Naive thymus-derived CD8-positive, alpha-beta T cell (primary cell): Measurements from ENCODE around the gene SNCB. TPM values are rescaled to one million over a fixed set of nuclear protein-coding genes. Genes with fewer than 3 reads are reported as not detected.
A peak's percentile ranks its signal among the peaks of the same experiment; 100 is the strongest.

Source experiments
- ATAC-seq, 2 donors: fragments of 150-1000 bp; cut with Tn5 transposase in 1 of 2; sonication (Bioruptor Pico), chemical (Tn5 transposase) in 1 of 2; 1 replicate in 1 of 2; 2 replicates in 1 of 2; pipeline ENCODE4 v1.10.0; 2021; ENCODE audit warnings: mild to moderate bottlenecking in 2 of 2, moderate library complexity in 2 of 2
- POLR2A ChIA-PET: fragments of 350-600 bp; sonication (Branson Sonifier 250); formaldehyde crosslinking; loops from one replicate; lab custom pipeline; 2021; ENCODE audit warnings: antibody characterized with exemption; lab: Charles Lee
- DNase-seq, 10 donors: peaks; one replicate each; pipeline versions ENCODE4 v3.0.0 to v3.0.0-alpha.2; 2020 to 2022
- H3K27ac Mint-ChIP-seq, 10 donors: one replicate each; pipeline ENCODE4 v1.8.0; 2020 to 2022; ENCODE audit warnings: mild to moderate bottlenecking in 10 of 10, mixed read lengths in 10 of 10, moderate library complexity in 4 of 10, inconsistent platforms in 1 of 10
- H3K27me3 Mint-ChIP-seq, 5 donors: one replicate each; pipeline ENCODE4 v1.8.0; 2021 to 2022; ENCODE audit warnings: mixed read lengths in 5 of 5
- H3K36me3 Mint-ChIP-seq, 3 donors: one replicate each; pipeline ENCODE4 v1.8.0; 2020 to 2022; ENCODE audit warnings: mixed read lengths in 3 of 3, mild to moderate bottlenecking in 2 of 3, inconsistent platforms in 1 of 3
- H3K4me1 Mint-ChIP-seq, 4 donors: one replicate each; pipeline ENCODE4 v1.8.0; 2021 to 2022; ENCODE audit warnings: mixed read lengths in 4 of 4
- H3K4me3 Mint-ChIP-seq, 10 donors: one replicate each; pipeline ENCODE4 v1.8.0; 2020 to 2022; ENCODE audit warnings: mild to moderate bottlenecking in 10 of 10, mixed read lengths in 10 of 10, moderate library complexity in 6 of 10, inconsistent platforms in 1 of 10
- H3K9me3 Mint-ChIP-seq, 9 donors: one replicate each; pipeline ENCODE4 v1.8.0; 2020 to 2022; ENCODE audit warnings: mixed read lengths in 9 of 9, mild to moderate bottlenecking in 3 of 9, inconsistent platforms in 1 of 9, moderate library complexity in 1 of 9
- polyA plus RNA-seq, 3 donors: library from polyadenylated mRNA; unstranded; fragments of 300-500 nt; fragmentation: Illumina TruSeq; gene quantifications; one replicate each; pipeline ENCODE4 v1.2.3, GENCODE V29; 2021
- total RNA-seq, 8 experiments: library from RNA in 2 of 8; stranded (reverse) in 2 of 8; gene quantifications; one replicate each; pipeline ENCODE4 v1.2.3 and lab custom pipeline; 2021 to 2026

SNCB gene
- total and polyA plus RNA-seq, 5 experiments from 2014 or later, result not detected

GRCh38 chr5:176647843-176648473 lies 17.6 kb upstream of the SNCB start:
- POLR2A ChIA-PET, result interaction anchor here (1.4 to 3.5 kb wide), 3 partner anchors 12 to 111 kb away, joined by 3 to 23 read pairs (median 13); partner anchors contain the start of genes EIF4E1B, RNF44 and SNCB
- no peak for ATAC-seq
- peak overlapping the region; percentile 78 to 92 (median 84) for H3K4me3 Mint-ChIP-seq
- peak overlapping the region; percentile 70 to 96 (median 88) for H3K27ac Mint-ChIP-seq
- no peaks in the 10 kb centered on the region for H3K27me3 Mint-ChIP-seq
- peaks cover 40 to 68% (median 63%) of the 10 kb centered on the region in 4 donors for H3K4me1 Mint-ChIP-seq
- peaks cover 0 to 1% (median 0%) of the 10 kb centered on the region in 3 donors for H3K36me3 Mint-ChIP-seq
- DNase-seq, result peak in 4 of 10 donors; percentile 20 to 36 (median 24)
- H3K9me3 Mint-ChIP-seq, result no peaks in the 10 kb centered on the region

DNA sequence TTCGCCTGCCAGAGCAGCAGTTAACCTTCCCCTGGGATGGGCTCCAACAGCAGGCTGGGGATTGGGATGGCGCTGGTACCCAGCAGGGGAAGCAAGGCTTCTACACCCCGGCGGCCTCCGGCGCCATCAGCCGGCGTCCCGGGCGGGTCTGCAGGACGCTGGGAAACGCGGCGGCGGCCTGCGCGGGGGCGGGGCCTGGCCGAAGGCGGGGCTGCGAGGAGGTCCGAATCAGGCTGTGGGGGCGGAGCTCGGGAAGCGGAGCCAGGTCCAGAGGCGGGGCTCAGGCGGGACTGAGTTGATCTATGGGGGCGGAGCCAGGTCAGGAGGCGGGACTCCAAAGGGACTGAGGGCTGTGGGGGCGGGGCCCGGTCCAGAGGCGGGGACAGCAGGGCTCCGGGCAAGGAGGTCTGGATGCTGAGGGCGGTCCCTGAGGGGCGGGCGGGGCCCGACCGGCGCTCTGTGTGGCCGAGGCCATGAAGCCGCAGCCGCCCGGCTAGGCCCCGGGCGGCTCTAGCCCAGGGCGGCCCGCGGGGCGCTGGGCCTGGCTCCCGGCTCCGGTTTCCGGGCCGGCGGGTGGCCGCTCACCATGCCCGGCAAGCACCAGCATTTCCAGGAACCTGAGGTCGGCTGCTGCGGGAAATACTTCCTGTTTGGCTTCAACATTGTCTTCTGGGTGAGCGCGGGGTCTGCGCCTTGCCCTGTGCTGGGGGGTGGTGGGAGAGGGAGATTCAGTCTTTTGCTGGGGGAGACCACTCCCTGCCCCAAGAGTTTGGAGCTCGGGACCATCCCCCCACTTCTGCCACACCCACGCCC lies 16.9 kb upstream of the SNCB start, which contains the start of gene TSPAN17:
TSPAN17 (plus strand) TSS at position 455 of the 813 bp plus-strand sequence; CDS start at position 587, 132 bp downstream.
- H3K36me3 Mint-ChIP-seq, result peaks cover 0 to 1% (median 0%) of the 10 kb centered on the region in 3 donors
- H3K4me3 Mint-ChIP-seq, result peak within 1 kb of the TSS; percentile 80 to 94 (median 90)
- peaks cover 35 to 61% (median 56%) of the 10 kb centered on the region in 4 donors for H3K4me1 Mint-ChIP-seq
- peak; percentile 83 to 84 for ATAC-seq
- POLR2A ChIA-PET, result interaction anchor here (0.7 to 3.5 kb wide), 14 partner anchors 10 to 359 kb away, joined by 3 to 23 read pairs (median 4); partner anchors contain the start of genes CLTB, FAF2, HIGD2A and KIAA1191
- H3K9me3 Mint-ChIP-seq, result no peaks in the 10 kb centered on the region
- H3K27ac Mint-ChIP-seq, result peak within 1 kb of the TSS; percentile 80 to 96 (median 91)
- peak; percentile 87 to 98 (median 93) for DNase-seq
- H3K27me3 Mint-ChIP-seq, result no peaks in the 10 kb centered on the region

- no peaks in the 10 kb centered on the region for H3K27me3 Mint-ChIP-seq
- no peak for ATAC-seq
- H3K4me3 Mint-ChIP-seq, result peak overlapping the region; percentile 80 to 94 (median 90)
- peak overlapping the region; percentile 59 to 93 (median 91) for H3K27ac Mint-ChIP-seq
- POLR2A ChIA-PET, result interaction anchor here (0.7 to 3.5 kb wide), 12 partner anchors 10 to 359 kb away, joined by 3 to 23 read pairs (median 4); partner anchors contain the start of genes CLTB, FAF2, HIGD2A and KIAA1191
- no peaks in the 10 kb centered on the region for H3K9me3 Mint-ChIP-seq
- H3K36me3 Mint-ChIP-seq, result peaks cover 0 to 1% (median 0%) of the 10 kb centered on the region in 3 donors
- DNase-seq, result no peak
- H3K4me1 Mint-ChIP-seq, result peaks cover 33 to 55% (median 50%) of the 10 kb centered on the region in 4 donors
Observed at GRCh38 chr5:176646707-176647029, 16.3 kb upstream of the SNCB start.

- ATAC-seq, result no peak
- Mint-ChIP-seq H3K27me3 (no peaks in the 10 kb centered on the region), H3K36me3 (no peaks in the 10 kb centered on the region), H3K4me1 (peaks cover 30 to 51% (median 45%) of the 10 kb centered on the region in 4 donors), H3K9me3 (no peaks in the 10 kb centered on the region), H3K4me3 (peak overlapping the region; percentile 80 to 94 (median 90)), H3K27ac (peak overlapping the region; percentile 59 to 91 (median 86))
- POLR2A ChIA-PET, result interaction anchor here (1.0 to 3.5 kb wide), 10 partner anchors 11 to 285 kb away, joined by 3 to 23 read pairs (median 4); partner anchors contain the start of genes CLTB, FAF2, HIGD2A and KIAA1191
- DNase-seq, result no peak
Observed at GRCh38 chr5:176646049-176646706, 15.8 kb upstream of the SNCB start.

- Mint-ChIP-seq H3K9me3 (no peaks in the 10 kb centered on the region), H3K36me3 (no peaks in the 10 kb centered on the region), H3K27me3 (peaks cover 0 to 2% (median 0%) of the 10 kb centered on the region in 5 donors), H3K4me3 (peak overlapping the region in 5 of 10 donors; percentile 24 to 91 (median 48)), H3K4me1 (peaks cover 20 to 40% (median 34%) of the 10 kb centered on the region in 4 donors), H3K27ac (peak overlapping the region in 3 of 10 donors; percentile 8 to 80 (median 52))
- DNase-seq, result no peak
- no peak for ATAC-seq
- POLR2A ChIA-PET, result interaction anchor here (0.6 kb wide), 1 partner anchor 10 kb away, joined by 4 read pairs; no protein-coding TSS in a partner anchor
Observed at GRCh38 chr5:176644878-176645670, 14.7 kb upstream of the SNCB start.

GRCh38 chr5:176644294-176644693 lies 14.0 kb upstream of the SNCB start:
- DNase-seq (no peak), ATAC-seq (no peak)
- Mint-ChIP-seq H3K4me1 (peaks cover 18 to 33% (median 28%) of the 10 kb centered on the region in 4 donors), H3K4me3 (no peak overlapping the region), H3K36me3 (no peaks in the 10 kb centered on the region), H3K27me3 (peaks cover 0 to 2% (median 0%) of the 10 kb centered on the region in 5 donors), H3K27ac (no peak overlapping the region), H3K9me3 (no peaks in the 10 kb centered on the region)
- POLR2A ChIA-PET, result interaction anchor here (0.6 kb wide), 1 partner anchor 255 kb away, joined by 3 read pairs; no protein-coding TSS in a partner anchor

DNA sequence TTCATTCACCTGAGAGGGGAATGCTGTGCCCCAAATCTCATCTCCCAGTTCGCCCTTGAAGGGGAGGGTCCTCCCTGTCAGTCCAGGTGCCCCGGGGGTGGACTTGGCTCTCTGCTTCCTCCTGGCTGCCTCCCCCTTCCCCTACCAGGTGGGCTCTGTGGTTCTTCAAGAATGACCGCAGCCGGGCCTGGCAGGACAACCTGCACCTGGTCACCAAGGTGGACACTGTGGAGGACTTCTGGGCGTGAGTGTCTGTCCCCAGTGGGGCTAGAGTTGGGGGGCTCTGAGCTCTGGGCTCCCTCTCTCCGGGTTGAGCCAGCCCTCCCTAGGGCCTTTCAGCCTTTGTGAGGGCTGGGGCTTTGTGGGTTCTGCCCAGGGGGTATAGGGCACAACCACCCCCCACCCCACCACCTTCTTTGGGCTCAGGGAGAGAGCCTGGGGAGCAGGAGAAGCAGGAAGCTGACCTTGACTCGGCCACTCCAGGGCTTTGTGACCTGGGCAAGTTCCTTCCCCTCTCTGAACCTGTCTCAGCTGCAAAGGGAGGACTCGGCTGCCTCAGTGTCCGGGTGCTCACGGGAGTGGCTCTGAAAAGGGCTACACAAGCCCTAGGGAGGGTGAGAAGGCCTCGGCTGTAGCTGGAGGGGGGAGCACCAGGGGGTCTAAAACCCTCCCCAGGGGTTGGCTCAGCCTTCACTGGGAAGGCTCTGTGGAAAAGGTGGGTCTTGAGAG lies 13.3 kb upstream of the SNCB start:
- POLR2A ChIA-PET, result interaction anchor here (0.6 kb wide), 1 partner anchor 255 kb away, joined by 3 read pairs; no protein-coding TSS in a partner anchor

GRCh38 chr5:176642675-176643490 lies 12.5 kb upstream of the SNCB start:
- H3K36me3 Mint-ChIP-seq, result no peaks in the 10 kb centered on the region
- peaks cover 0 to 3% (median 0%) of the 10 kb centered on the region in 5 donors for H3K27me3 Mint-ChIP-seq
- POLR2A ChIA-PET, result no interaction called here
- DNase-seq (no peak), ATAC-seq (no peak)
- H3K4me3 Mint-ChIP-seq, result no peak overlapping the region
- no peaks in the 10 kb centered on the region for H3K9me3 Mint-ChIP-seq
- no peak overlapping the region for H3K27ac Mint-ChIP-seq
- peaks cover 8 to 19% (median 15%) of the 10 kb centered on the region in 4 donors for H3K4me1 Mint-ChIP-seq

More for the DNA sequence above, 13.3 kb upstream of the SNCB start:
- Mint-ChIP-seq H3K27me3 (peaks cover 0 to 2% (median 0%) of the 10 kb centered on the region in 5 donors), H3K36me3 (no peaks in the 10 kb centered on the region), H3K4me1 (peaks cover 12 to 26% (median 21%) of the 10 kb centered on the region in 4 donors), H3K9me3 (no peaks in the 10 kb centered on the region), H3K27ac (no peak overlapping the region), H3K4me3 (no peak overlapping the region)
- ATAC-seq, result no peak
- no peak for DNase-seq

- Mint-ChIP-seq H3K36me3 (no peaks in the 10 kb centered on the region), H3K4me1 (peaks cover 0 to 6% (median 0%) of the 10 kb centered on the region in 4 donors), H3K27me3 (peaks cover 0 to 11% (median 6%) of the 10 kb centered on the region in 5 donors), H3K27ac (peak overlapping the region in 1 of 10 donors; percentile 60), H3K9me3 (no peaks in the 10 kb centered on the region), H3K4me3 (no peak overlapping the region)
- POLR2A ChIA-PET, result interaction anchor here (0.5 kb wide), 1 partner anchor 116 kb away, joined by 3 read pairs; no protein-coding TSS in a partner anchor
- ATAC-seq (no peak), DNase-seq (no peak)
Observed at GRCh38 chr5:176640616-176641015, 10.3 kb upstream of the SNCB start.

- peaks cover 0 to 5% (median 0%) of the 10 kb centered on the region in 3 donors for H3K36me3 Mint-ChIP-seq
- ATAC-seq, result no peak
- POLR2A ChIA-PET, result no interaction called here
- H3K4me3 Mint-ChIP-seq, result no peak overlapping the region
- H3K9me3 Mint-ChIP-seq, result peaks cover 0 to 3% (median 0%) of the 10 kb centered on the region in 9 donors
- H3K27ac Mint-ChIP-seq, result no peak overlapping the region
- H3K4me1 Mint-ChIP-seq, result peaks cover 0 to 2% (median 1%) of the 10 kb centered on the region in 4 donors
- H3K27me3 Mint-ChIP-seq, result peaks cover 6 to 17% (median 12%) of the 10 kb centered on the region in 5 donors
- no peak for DNase-seq
Observed at GRCh38 chr5:176639981-176640380, 9.6 kb upstream of the SNCB start.
